ENCODE data around the gene PI4KA. TPM values are rescaled to one million over a fixed set of nuclear protein-coding genes. Genes with fewer than 3 reads are reported as not detected.
A peak's percentile ranks its signal among the peaks of the same experiment; 100 is the strongest.

The PI4KA gene
- total and polyA plus RNA-seq, 2 of the 13 experiments (the other 11 are each of a cell fraction or from before 2014, with no cell fraction given) = 27.4 to 56.4 TPM

GRCh38 chr22:20858615-20859416 lies at the start of gene PI4KA, which contains the start of gene SNAP29 (continued):
- peak; percentile 20; the same call in 1 of the 2 replicates for TF ChIP-seq SALL2 (CRISPR knock-in tag; IDR thresholded peaks at IDR 0.05)
- TF ChIP-seq ZNF773 (CRISPR knock-in tag; IDR thresholded peaks at IDR 0.05; ENCODE audit: borderline replicate concordance) = peak; percentile 49; the same call in 1 of the 2 replicates
- peak; percentile 49; the same call in 1 of the 2 replicates for TF ChIP-seq ZNF788 (CRISPR knock-in tag; IDR thresholded peaks at IDR 0.05; ENCODE audit: borderline replicate concordance)
- TF ChIP-seq ELF3 (CRISPR knock-in tag; IDR thresholded peaks at IDR 0.05) = peak; percentile 78
- 0 out of 2 replicates have a peak, but pooled peaks have one; percentile 79 for TF ChIP-seq ZNF34 (CRISPR knock-in tag; IDR thresholded peaks at IDR 0.05; ENCODE audit: borderline replicate concordance)
- TF ChIP-seq ZNF552 (CRISPR knock-in tag; IDR thresholded peaks at IDR 0.05; ENCODE audit: borderline replicate concordance) = 0 out of 2 replicates have a peak, but pooled peaks have one; percentile 31
- no peak for TF ChIP-seq MTA3 (CRISPR knock-in tag; IDR thresholded peaks at IDR 0.05)
- peak; percentile 90 for TF ChIP-seq HOXA3 (CRISPR knock-in tag; IDR thresholded peaks at IDR 0.05)
- TF ChIP-seq ZFP91 (CRISPR knock-in tag; IDR thresholded peaks at IDR 0.05; ENCODE audit: borderline replicate concordance) = peak; percentile 65; the same call in 1 of the 2 replicates
- TF ChIP-seq MXI1 (IDR thresholded peaks at IDR 0.05; ENCODE audit: borderline replicate concordance, low read depth, low read length) = peak; percentile 62; the same call in 1 of the 3 replicates
- peak; percentile 77 for TF ChIP-seq ZBTB2 (CRISPR knock-in tag; IDR thresholded peaks at IDR 0.05; ENCODE audit: low read depth)
- TF ChIP-seq ZNF782 (CRISPR knock-in tag; IDR thresholded peaks at IDR 0.05; ENCODE audit: borderline replicate concordance) = no peak
- TF ChIP-seq ZNF274 (CRISPR knock-in tag; IDR thresholded peaks at IDR 0.05) = peak; percentile 26; the same call in 1 of the 2 replicates
- peak; percentile 80 for TF ChIP-seq POGZ (CRISPR knock-in tag; IDR thresholded peaks at IDR 0.05)
- peak; percentile 62; the same call in 1 of the 2 replicates for TF ChIP-seq SPEN (CRISPR knock-in tag; IDR thresholded peaks at IDR 0.05; ENCODE audit: low read depth)
- peak; percentile 22; the same call in 1 of the 2 replicates for TF ChIP-seq ZNF609 (CRISPR knock-in tag; IDR thresholded peaks at IDR 0.05; ENCODE audit: borderline replicate concordance)

All from HepG2 (cell line).